ENCODE results near the gene CYCS.
"Not testable (repeated sequence)": the region's sequence is repeated elsewhere in the genome, so short reads cannot be mapped to it uniquely, and the experiment has no call there.

CYCS gene

DNA sequence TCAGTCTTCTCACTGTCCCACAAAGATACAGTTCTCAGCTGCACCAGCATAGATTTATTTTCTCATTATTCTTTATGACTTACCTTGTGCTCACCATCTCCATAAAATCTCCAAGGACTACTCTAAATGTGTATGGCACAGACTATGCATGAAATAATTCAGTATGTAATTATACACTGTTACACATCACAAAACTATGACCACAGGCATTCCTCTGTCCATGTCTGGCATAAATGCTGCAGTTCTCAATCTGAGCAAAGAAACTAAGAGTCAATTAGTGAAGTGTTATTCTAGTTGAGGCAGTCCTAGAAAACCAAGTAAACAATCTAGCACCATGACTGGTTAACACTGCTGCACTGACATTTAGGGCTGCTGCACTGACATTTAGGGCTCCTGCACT lies 2.7 kb downstream of the CYCS start:
- Histone ChIP-seq H3K4me2 (peak overlapping the region in 10 of 11 experiments; percentile 4 to 95 (median 34); a peak in 14 of 22 replicates), H3K9ac (0 out of 22 replicates have a peak overlapping the region, but pooled peaks of 1 of the 11 experiments have one; percentile 46), H3K36me3 (peaks cover 33 to 59% (median 48%) of the 10 kb centered on the region in 11 experiments), H3K27me3 (no peaks in the 10 kb centered on the region), H3K9me3 (replicated peaks in 1 of 11) (no peaks in the 10 kb centered on the region), H3K27ac (no peak overlapping the region), H3K4me3 (0 out of 20 replicates have a peak overlapping the region, but pooled peaks of 1 of the 10 experiments have one; percentile 18), H3K4me1 (peaks cover 53 to 71% (median 58%) of the 10 kb centered on the region in 10 experiments), H4K20me1 (peaks cover 20 to 74% (median 72%) of the 10 kb centered on the region in 11 experiments; a peak in 21 of 22 replicates)
- no peak for TF ChIP-seq Cebpa-rat (IDR thresholded peaks at IDR 0.05)

DNA sequence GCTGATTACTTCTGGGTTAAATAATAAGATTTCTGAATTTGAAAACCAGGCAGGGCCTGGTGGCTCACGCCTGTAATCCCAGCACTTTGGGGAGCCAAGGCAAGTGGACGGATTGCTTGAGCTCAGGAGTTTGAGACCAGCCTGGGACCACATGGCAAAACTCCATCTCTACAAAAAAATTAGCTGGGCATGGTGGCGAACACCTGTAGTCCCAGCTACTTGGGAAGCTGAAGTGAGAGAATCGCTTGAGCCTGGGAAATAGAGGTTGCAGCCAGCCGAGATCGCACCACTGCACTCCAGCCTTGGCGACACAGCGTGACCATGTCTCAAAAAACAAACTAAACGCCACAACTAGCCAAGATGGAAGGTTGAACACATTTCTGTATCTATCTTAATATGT lies 3.5 kb downstream of the CYCS start:
- Histone ChIP-seq H3K4me1 (peaks cover 58 to 79% (median 63%) of the 10 kb centered on the region in 10 experiments), H3K4me3 (no peak overlapping the region), H3K36me3 (peaks cover 33 to 63% (median 48%) of the 10 kb centered on the region in 11 experiments), H3K9me3 (replicated peaks in 1 of 11) (no peaks in the 10 kb centered on the region), H3K27me3 (no peaks in the 10 kb centered on the region), H3K4me2 (peak overlapping the region in 3 of 11 experiments; percentile 9 to 91 (median 58); a peak in 7 of 22 replicates), H3K9ac (no peak overlapping the region), H4K20me1 (peaks cover 20 to 82% (median 78%) of the 10 kb centered on the region in 11 experiments; a peak in 21 of 22 replicates), H3K27ac (no peak overlapping the region)
- no peak for TF ChIP-seq Cebpa-rat (IDR thresholded peaks at IDR 0.05)

GRCh38 chr7:25119102-25119501 lies 6.0 kb downstream of the CYCS start:
- H3K4me2 ChIP-seq = peak overlapping the region; percentile 46 to 82 (median 68); a peak in 20 of 22 replicates
- no peak for TF ChIP-seq Cebpa-rat (IDR thresholded peaks at IDR 0.05)
- H3K27ac ChIP-seq = no peak overlapping the region
- H3K27me3 ChIP-seq = no peaks in the 10 kb centered on the region
- peaks cover 19 to 89% (median 77%) of the 10 kb centered on the region in 11 experiments; a peak in 21 of 22 replicates for H4K20me1 ChIP-seq
- H3K4me3 ChIP-seq = no peak overlapping the region
- no peaks in the 10 kb centered on the region for H3K9me3 ChIP-seq (replicated peaks in 1 of 11)
- H3K36me3 ChIP-seq = peaks cover 33 to 64% (median 48%) of the 10 kb centered on the region in 11 experiments
- peaks cover 51 to 71% (median 62%) of the 10 kb centered on the region in 10 experiments for H3K4me1 ChIP-seq
- no peak overlapping the region for H3K9ac ChIP-seq

GRCh38 chr7:25118048-25118753 lies 6.9 kb downstream of the CYCS start:
- Histone ChIP-seq H3K9me3 (replicated peaks in 1 of 11) (no peaks in the 10 kb centered on the region), H4K20me1 (peaks cover 13 to 80% (median 70%) of the 10 kb centered on the region in 11 experiments; a peak in 21 of 22 replicates), H3K36me3 (peaks cover 33 to 55% (median 45%) of the 10 kb centered on the region in 11 experiments), H3K27ac (peak overlapping the region in 9 of 11 experiments; percentile 16 to 66 (median 54); a peak in 16 of 22 replicates), H3K9ac (peak overlapping the region in 7 of 11 experiments; percentile 19 to 45 (median 35); a peak in 9 of 22 replicates), H3K4me2 (peak overlapping the region; percentile 46 to 82 (median 68)), H3K4me3 (peak overlapping the region in 2 of 10 experiments; percentile 9 to 26; a peak in 2 of 20 replicates), H3K27me3 (no peaks in the 10 kb centered on the region), H3K4me1 (peaks cover 43 to 65% (median 56%) of the 10 kb centered on the region in 10 experiments)
- no peak for TF ChIP-seq Cebpa-rat (IDR thresholded peaks at IDR 0.05)

GRCh38 chr7:25117226-25118047 lies 7.6 kb downstream of the CYCS start:
- H3K4me3 ChIP-seq = peak overlapping the region in 2 of 10 experiments; percentile 9 to 26; a peak in 2 of 20 replicates
- H3K36me3 ChIP-seq = peaks cover 29 to 48% (median 38%) of the 10 kb centered on the region in 11 experiments
- H3K4me1 ChIP-seq = peaks cover 40 to 58% (median 52%) of the 10 kb centered on the region in 10 experiments
- no peaks in the 10 kb centered on the region for H3K9me3 ChIP-seq (replicated peaks in 1 of 11)
- H3K4me2 ChIP-seq = peak overlapping the region; percentile 46 to 82 (median 68)
- H3K27me3 ChIP-seq = no peaks in the 10 kb centered on the region
- H3K27ac ChIP-seq = peak overlapping the region; percentile 16 to 66 (median 54); a peak in 18 of 22 replicates
- peak overlapping the region in 9 of 11 experiments; percentile 1 to 48 (median 39); a peak in 14 of 22 replicates for H3K9ac ChIP-seq
- peaks cover 11 to 73% (median 63%) of the 10 kb centered on the region in 11 experiments; a peak in 21 of 22 replicates for H4K20me1 ChIP-seq
- no peak for TF ChIP-seq Cebpa-rat (IDR thresholded peaks at IDR 0.05)

DNA sequence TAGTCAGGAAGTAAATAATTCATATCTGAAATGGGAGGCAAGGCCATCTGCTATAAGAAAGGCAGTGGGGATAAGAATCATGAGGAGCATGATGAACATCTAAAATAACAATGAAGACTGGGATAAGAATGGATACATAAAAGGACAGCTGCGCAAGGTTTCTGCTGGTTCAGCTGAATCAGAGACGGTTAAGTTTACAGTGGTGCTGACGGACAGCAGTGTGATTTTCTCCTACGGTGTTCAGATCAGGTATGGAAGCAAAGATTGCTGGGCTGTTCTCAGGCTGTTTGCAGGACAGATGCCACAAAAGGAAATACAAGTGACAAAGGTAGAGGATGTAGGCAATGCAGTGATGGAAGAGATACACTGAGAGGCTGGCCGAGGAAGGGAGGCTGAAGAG lies 8.4 kb downstream of the CYCS start:
- H3K4me2 ChIP-seq = peak overlapping the region in 2 of 11 experiments; percentile 78 to 82; a peak in 2 of 22 replicates
- no peak overlapping the region for H3K9ac ChIP-seq
- no peaks in the 10 kb centered on the region for H3K27me3 ChIP-seq
- H3K36me3 ChIP-seq = peaks cover 21 to 48% (median 30%) of the 10 kb centered on the region in 11 experiments
- no peak for TF ChIP-seq Cebpa-rat (IDR thresholded peaks at IDR 0.05)
- H3K4me1 ChIP-seq = peaks cover 40 to 50% (median 47%) of the 10 kb centered on the region in 10 experiments
- H3K4me3 ChIP-seq = no peak overlapping the region
- peak overlapping the region in 2 of 11 experiments; percentile 59 to 63; a peak in 1 of 22 replicates for H3K27ac ChIP-seq
- H4K20me1 ChIP-seq = peaks cover 7 to 65% (median 55%) of the 10 kb centered on the region in 11 experiments; a peak in 21 of 22 replicates
- peaks cover 0 to 8% (median under 1%) of the 10 kb centered on the region in 11 experiments; a peak in 5 of 22 replicates for H3K9me3 ChIP-seq (replicated peaks in 1 of 11)

DNA sequence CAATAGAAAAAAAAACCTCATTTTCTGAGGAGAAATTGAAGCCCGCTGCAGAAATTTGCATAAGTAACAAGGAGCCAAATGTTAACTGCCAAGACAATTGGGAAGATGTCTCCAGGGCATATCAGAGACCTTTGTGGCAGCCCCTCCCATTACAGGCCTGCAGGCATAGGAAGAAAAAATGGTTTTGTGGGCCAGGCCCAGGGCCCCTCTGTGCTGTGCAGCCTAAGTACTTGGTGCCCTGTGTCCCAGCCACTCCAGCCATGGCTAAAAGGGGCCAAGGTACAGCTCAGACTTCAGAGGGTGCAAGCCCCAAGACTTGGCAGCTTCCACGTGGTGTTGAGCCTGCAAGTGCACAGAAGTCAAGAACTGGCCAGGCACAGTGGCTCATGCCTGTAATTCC lies 14.5 kb downstream of the CYCS start:
- H4K20me1 ChIP-seq, H3K36me3 ChIP-seq, H3K27ac ChIP-seq, H3K4me1 ChIP-seq, H3K4me3 ChIP-seq, H3K27me3 ChIP-seq, H3K9ac ChIP-seq, H3K4me2 ChIP-seq: not testable (repeated sequence)
- peaks cover 0 to 22% (median 14%) of the 10 kb centered on the region in 11 experiments; a peak in 20 of 22 replicates for H3K9me3 ChIP-seq (replicated peaks in 1 of 11)

GRCh38 chr7:25109276-25109675 lies 15.8 kb downstream of the CYCS start:
- Histone ChIP-seq H3K9me3 (replicated peaks in 1 of 11) (peaks cover 0 to 22% (median 14%) of the 10 kb centered on the region in 11 experiments; a peak in 20 of 22 replicates), H3K27ac (no peak overlapping the region), H3K4me3 (no peak overlapping the region), H3K27me3 (no peaks in the 10 kb centered on the region), H3K4me1 (no peaks in the 10 kb centered on the region), H3K36me3 (peaks cover 0 to 10% (median 0%) of the 10 kb centered on the region in 11 experiments; a peak in 5 of 22 replicates), H3K9ac (no peak overlapping the region), H4K20me1 (no peaks in the 10 kb centered on the region), H3K4me2 (no peak overlapping the region)
- no peak for TF ChIP-seq Cebpa-rat (IDR thresholded peaks at IDR 0.05)

Measured in BLaER1 treated with 17β-estradiol and CSF1 and Interleukin-3, amounts not matched to agents 10 nM and 100 nM (cell line).